PC-3 (cell line): ENCODE results near the gene PGM2L1. TPM values are rescaled to one million over a fixed set of nuclear protein-coding genes. Genes with fewer than 3 reads are reported as not detected.
"Not testable (repeated sequence)": the region's sequence is repeated elsewhere in the genome, so short reads cannot be mapped to it uniquely, and the experiment has no call there.

Experiments used
- ATAC-seq: fragments of 200-7000 bp; cut with Tn5 transposase; 2 replicates; pipeline ENCODE4 v1.9.1; 2020; ENCODE audit warnings: mild to moderate bottlenecking, moderate library complexity
- BruUV-seq: library from RNA; stranded (reverse); fragments of 400-500 nt; replicated peaks from 2 replicates; lab custom pipeline; 2021; lab: Mats Ljungman, UMichigan
- CTCF ChIA-PET: fragments of 300-600 bp; sonication (Branson Sonifier 250); formaldehyde crosslinking; loops from one replicate; lab custom pipeline; 2022; ENCODE audit warnings: antibody characterized with exemption; lab: Charles Lee
- POLR2A ChIA-PET: fragments of 300-600 bp; sonication (Branson Sonifier 250); formaldehyde crosslinking; loops from one replicate; lab custom pipeline; 2022; ENCODE audit warnings: antibody characterized with exemption; ENCODE audit not compliant: unreplicated experiment; lab: Charles Lee
- DNase-seq: peaks from one replicate; pipeline ENCODE4 v3.0.0-alpha.2; 2015
- H2AFZ ChIP-seq: fragments of 300-600 bp; sonication (generic); 2 replicates; pipeline ENCODE4 v1.6.0; 2016; ENCODE audit warnings: antibody characterized with exemption, low read length
- H3F3A ChIP-seq: fragments of 300-600 bp; sonication (generic); one replicate; pipeline ENCODE4 v1.6.0; 2017; ENCODE audit warnings: antibody characterized with exemption, low read length, control low read depth, mild to moderate bottlenecking; ENCODE audit not compliant: unreplicated experiment
- H3K27ac ChIP-seq: fragments of 300-600 bp; sonication (generic); 2 replicates; pipeline ENCODE4 v1.5.1; 2016; ENCODE audit warnings: mild to moderate bottlenecking, low read length
- H3K27me3 ChIP-seq: fragments of 300-600 bp; sonication (generic); 2 replicates; pipeline ENCODE4 v1.6.1; 2016; ENCODE audit warnings: low read length, mixed read lengths
- H3K36me3 ChIP-seq: fragments of 300-600 bp; sonication (generic); 2 replicates; pipeline ENCODE4 v1.6.1; 2016; ENCODE audit warnings: low read depth, mixed run types, low read length, mixed read lengths
- H3K4me1 ChIP-seq: fragments of 300-600 bp; sonication (generic); 2 replicates; pipeline ENCODE4 v1.5.1; 2016; ENCODE audit warnings: low read length; ENCODE audit not compliant: insufficient read depth
- H3K4me2 ChIP-seq: fragments of 300-600 bp; sonication (generic); 2 replicates; pipeline ENCODE4 v1.6.0; 2016; ENCODE audit warnings: low read length
- H3K4me3 ChIP-seq: fragments of 300-600 bp; sonication (generic); 2 replicates; pipeline ENCODE4 v1.5.1; 2016; ENCODE audit warnings: mild to moderate bottlenecking, low read length, mixed read lengths
- H3K79me2 ChIP-seq: fragments of 300-600 bp; sonication (generic); 2 replicates; pipeline ENCODE4 v1.6.1; 2017; ENCODE audit warnings: low read length, mixed read lengths
- H3K9ac ChIP-seq: fragments of 300-600 bp; sonication (generic); 2 replicates; pipeline ENCODE4 v1.6.0; 2016; ENCODE audit warnings: mild to moderate bottlenecking, low read length
- H3K9me2 ChIP-seq: fragments of 300-600 bp; sonication (generic); replicated peaks from 2 replicates; pipeline ENCODE4 v1.6.1; 2016; ENCODE audit warnings: mixed run types, low read length, mixed read lengths
- H3K9me3 ChIP-seq: fragments of 300-600 bp; sonication (generic); 2 replicates; pipeline ENCODE4 v1.6.1; 2016; ENCODE audit warnings: low read length, mixed read lengths
- H4K20me1 ChIP-seq: fragments of 300-600 bp; sonication (generic); 2 replicates; pipeline ENCODE4 v1.6.1; 2016; ENCODE audit warnings: low read length, mixed read lengths
- CTCF ChIP-seq: fragments of 300-600 bp; sonication (generic); conservative IDR thresholded peaks from 2 replicates; pipeline ENCODE4 v1.5.1; 2017; ENCODE audit warnings: antibody characterized with exemption, low read depth, mild to moderate bottlenecking, low read length
- EZH2 ChIP-seq: fragments of 300-600 bp; sonication (generic); IDR thresholded peaks from one replicate; pipeline ENCODE4 v1.6.1; 2017; ENCODE audit warnings: antibody characterized with exemption, mild to moderate bottlenecking, low read length; ENCODE audit not compliant: unreplicated experiment
- EZH2phosphoT487 ChIP-seq: fragments of 300-600 bp; sonication (generic); IDR thresholded peaks from 2 replicates; pipeline ENCODE4 v1.6.1; 2018; ENCODE audit warnings: mild to moderate bottlenecking, antibody characterized with exemption, low read length, borderline replicate concordance
- intact Hi-C: fragments of 100-400 bp; cut with micrococcal nuclease; formaldehyde crosslinking; loops from 2 replicates; pipeline ENCODE4 v1.9.0; 2023
- total RNA-seq: library from RNA; depleted of rRNA; stranded (reverse); fragments of >200 nt; gene quantifications from 2 replicates; pipeline ENCODE4 v1.2.3, GENCODE V29; 2014

The PGM2L1 gene
- total RNA-seq, 1 experiment from 2014 or later: 1.9 TPM

GRCh38 chr11:74332291-74332690, 65.9 kb downstream of the PGM2L1 start:
- H3K27me3 ChIP-seq: no peaks in the 10 kb centered on the region
- no peaks in the 10 kb centered on the region for H3K79me2 ChIP-seq
- BruUV-seq: no TSS peak
- TF ChIP-seq CTCF (no peak), EZH2 (no peak)
- H4K20me1 ChIP-seq: no peaks in the 10 kb centered on the region
- no peak overlapping the region for H3K9ac ChIP-seq
- no peaks in the 10 kb centered on the region for H3K9me3 ChIP-seq
- H2AFZ ChIP-seq: no peak overlapping the region
- POLR2A ChIA-PET: no interaction called here
- ATAC-seq (no peak), DNase-seq (no peak)
- intact Hi-C loops: loop anchor here (5.0 kb wide), 1 partner anchor 40 kb away; no protein-coding TSS in a partner anchor
- no peak overlapping the region for H3K4me2 ChIP-seq
- CTCF ChIA-PET: no interaction called here
- no peaks in the 10 kb centered on the region for H3K36me3 ChIP-seq
- no peak overlapping the region for H3K27ac ChIP-seq
- no peaks in the 10 kb centered on the region for H3F3A ChIP-seq
- no peak overlapping the region for H3K4me3 ChIP-seq
- H3K9me2 ChIP-seq: no peaks in the 10 kb centered on the region
- H3K4me1 ChIP-seq: peaks cover 14% of the 10 kb centered on the region

- POLR2A ChIA-PET, CTCF ChIA-PET, BruUV-seq, H3K9me2 ChIP-seq, H3K27me3 ChIP-seq, H3K4me3 ChIP-seq, H3K27ac ChIP-seq, H3K79me2 ChIP-seq, H3F3A ChIP-seq, H2AFZ ChIP-seq, H3K36me3 ChIP-seq, H3K9me3 ChIP-seq, H3K9ac ChIP-seq, DNase-seq, ATAC-seq, H4K20me1 ChIP-seq: not testable (repeated sequence)
- H3K4me2 ChIP-seq: 0 out of 2 replicates have a peak overlapping the region, but pooled peaks have one; percentile 2
- peaks cover 14% of the 10 kb centered on the region for H3K4me1 ChIP-seq
- intact Hi-C loops: loop anchor here (5.0 kb wide), 1 partner anchor 41 kb away; no protein-coding TSS in a partner anchor
Measured at GRCh38 chr11:74331000-74331399, 67.2 kb downstream of the PGM2L1 start.

GRCh38 chr11:74330075-74330858, 68.0 kb downstream of the PGM2L1 start:
- Histone ChIP-seq H3K9ac (no peak overlapping the region), H2AFZ (no peak overlapping the region), H3K79me2 (no peaks in the 10 kb centered on the region), H3K27me3 (no peaks in the 10 kb centered on the region), H3K36me3 (no peaks in the 10 kb centered on the region), H3F3A (no peaks in the 10 kb centered on the region), H3K9me2 (no peaks in the 10 kb centered on the region), H3K4me3 (no peak overlapping the region), H3K27ac (no peak overlapping the region), H3K4me1 (peaks cover 14% of the 10 kb centered on the region), H3K4me2 (0 out of 2 replicates have a peak overlapping the region, but pooled peaks have one; percentile 2), H4K20me1 (no peaks in the 10 kb centered on the region), H3K9me3 (no peaks in the 10 kb centered on the region)
- DNase-seq: peak; percentile 85
- ChIA-PET POLR2A (no interaction called here), CTCF (no interaction called here)
- peak; percentile 100 for ATAC-seq
- intact Hi-C loops: loop anchor here (5.0 kb wide), 1 partner anchor 42 kb away; no protein-coding TSS in a partner anchor
- TF ChIP-seq EZH2: no peak
- no peak for TF ChIP-seq EZH2phosphoT487
- no peak for TF ChIP-seq CTCF
- no TSS peak for BruUV-seq
